SU-DHL-6 (cell line): Measurements from ENCODE around the gene NPAS3.

Experiments used
- CTCF ChIP-seq: fragments of 200-600 bp; sonication (generic); IDR thresholded peaks from one replicate; pipeline ENCODE4 v1.5.1; 2017; ENCODE audit warnings: antibody characterized with exemption, mild to moderate bottlenecking, low read length, moderate library complexity; ENCODE audit not compliant: insufficient read depth, poor library complexity, severe bottlenecking
- EZH2phosphoT487 ChIP-seq: fragments of 200-600 bp; sonication (generic), shearing (Covaris generic); conservative IDR thresholded peaks from 2 replicates; pipeline ENCODE4 v1.6.1; 2018; ENCODE audit warnings: mild to moderate bottlenecking, antibody characterized with exemption, low read length, moderate library complexity, mixed read lengths

GRCh38 chr14:33282331-33283230 is 343.9 kb downstream of the NPAS3 start:
- TF ChIP-seq CTCF (no peak), EZH2phosphoT487 (no peak)
